GM19438 (cell line): ENCODE measurements around the gene YAP1.

Experiments
- ATAC-seq: cut with Tn5 transposase; IDR thresholded peaks from one replicate; pipeline ENCODE4 v1.9.1; 2021; ENCODE audit warnings: low read depth; ENCODE audit not compliant: unreplicated experiment

Gene YAP1

DNA sequence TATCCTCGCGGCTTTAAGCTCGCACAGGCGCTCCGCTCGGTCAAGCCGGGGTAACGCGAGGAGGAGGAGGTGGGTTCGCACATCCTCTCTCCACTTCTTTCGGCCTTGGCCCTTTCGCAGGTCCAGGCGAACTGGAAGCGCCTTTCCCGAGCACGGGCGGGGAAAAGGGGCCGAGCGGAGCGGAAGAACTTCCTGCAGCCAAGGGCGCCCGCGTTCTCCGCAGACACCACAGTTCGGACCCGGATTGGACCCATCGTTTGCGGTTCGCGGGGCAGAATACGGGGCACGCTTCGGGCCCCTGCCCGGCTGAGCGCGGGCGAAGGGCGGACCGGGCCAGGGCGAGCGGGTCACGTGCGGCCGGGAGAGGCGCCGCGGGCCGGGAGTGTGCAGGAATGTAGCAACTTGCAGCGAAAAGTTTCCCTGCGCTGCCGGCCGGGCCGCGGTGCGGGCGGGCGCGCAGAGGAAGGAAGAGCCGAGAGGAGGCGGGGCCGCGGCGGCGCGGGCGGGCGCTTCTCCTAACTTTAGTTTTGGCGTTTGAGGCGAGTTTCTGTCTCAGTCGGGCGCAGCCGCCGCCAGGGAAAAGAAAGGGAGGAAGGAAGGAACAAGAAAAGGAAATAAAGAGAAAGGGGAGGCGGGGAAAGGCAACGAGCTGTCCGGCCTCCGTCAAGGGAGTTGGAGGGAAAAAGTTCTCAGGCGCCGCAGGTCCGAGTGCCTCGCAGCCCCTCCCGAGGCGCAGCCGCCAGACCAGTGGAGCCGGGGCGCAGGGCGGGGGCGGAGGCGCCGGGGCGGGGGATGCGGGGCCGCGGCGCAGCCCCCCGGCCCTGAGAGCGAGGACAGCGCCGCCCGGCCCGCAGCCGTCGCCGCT is at the start of gene YAP1:
TSS of gene YAP1 (plus strand) at position 552 of the 865 bp plus-strand sequence. CDS start 402 bp downstream, outside the sequence.
- ATAC-seq, result peak; percentile 84

DNA sequence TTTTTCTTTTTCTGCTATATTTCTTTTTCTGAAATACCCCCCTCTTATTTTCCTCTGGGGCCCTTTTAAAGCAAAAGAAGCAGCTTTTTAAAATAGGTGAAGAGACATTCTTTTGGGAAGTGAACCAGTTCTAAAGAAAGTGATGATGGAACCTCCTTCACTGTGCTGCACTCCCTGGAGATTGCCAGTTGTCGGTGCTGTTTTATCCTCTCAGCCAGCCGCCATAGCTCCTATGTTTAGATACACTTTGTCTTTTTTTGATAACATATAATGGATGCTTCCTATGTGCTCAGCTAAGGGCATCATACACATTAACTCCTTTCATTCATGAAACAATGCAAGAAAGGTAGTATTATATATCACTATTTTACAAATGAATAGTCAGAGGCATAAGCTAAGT is 49.0 kb upstream of the YAP1 start:
- ATAC-seq, result no peak

DNA sequence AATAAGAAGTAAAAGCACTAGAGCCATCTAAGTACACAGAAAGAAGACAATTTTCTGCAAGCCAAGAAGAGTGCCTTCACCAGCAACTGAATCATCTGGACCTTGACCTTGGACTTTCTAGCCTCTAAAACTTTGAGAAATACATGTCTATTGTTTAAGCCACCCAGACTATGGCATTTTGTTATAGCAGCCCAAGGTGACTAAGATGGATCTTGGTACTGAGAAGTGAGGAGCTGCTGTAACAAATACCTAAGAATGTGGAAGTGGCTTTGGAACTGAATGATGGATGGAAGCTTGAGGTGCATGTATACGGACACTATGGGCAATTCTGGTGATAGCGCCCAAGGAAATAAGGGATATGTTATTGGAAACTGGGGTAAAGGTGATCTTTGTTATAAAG is 48.1 kb upstream of the YAP1 start:
- ATAC-seq, result no peak

DNA sequence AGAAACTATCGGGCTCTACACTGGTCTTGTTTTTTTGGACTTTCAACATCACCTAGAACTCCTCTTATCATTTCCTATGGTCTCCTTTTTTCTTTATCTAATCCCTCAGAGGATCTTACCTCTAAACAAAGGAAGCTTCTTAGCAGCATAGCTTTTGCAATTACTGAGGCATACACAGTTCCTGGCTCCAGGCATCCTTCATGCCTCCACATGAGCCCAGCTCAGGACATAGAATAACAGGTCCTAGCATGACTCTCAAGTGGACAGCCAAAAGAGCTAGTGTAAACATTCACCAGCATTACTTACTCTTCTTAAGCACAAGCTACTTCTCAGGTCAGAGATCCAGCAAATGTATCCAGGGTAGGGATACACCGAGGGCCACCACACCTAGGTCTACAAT is 45.9 kb upstream of the YAP1 start:
- no peak for ATAC-seq

DNA sequence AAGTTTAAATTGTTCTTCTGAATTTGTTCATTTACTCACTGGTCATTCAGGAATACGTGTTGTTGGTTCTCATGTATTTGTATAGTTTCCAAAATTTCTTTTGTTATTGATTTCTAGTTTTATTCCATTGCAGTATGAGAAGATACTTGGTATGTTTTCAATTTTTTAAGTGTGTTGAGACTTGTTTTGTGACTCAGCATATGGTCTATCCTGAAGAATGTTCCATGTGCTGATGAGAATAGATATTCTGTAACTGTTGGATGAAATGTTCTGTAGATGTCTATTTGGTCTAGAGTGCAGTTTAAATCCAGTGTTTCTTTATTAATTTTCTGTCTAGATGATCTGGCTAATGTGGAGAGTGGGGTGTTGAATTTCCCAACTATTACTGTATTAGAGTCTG is 39.5 kb upstream of the YAP1 start:
- no peak for ATAC-seq

DNA sequence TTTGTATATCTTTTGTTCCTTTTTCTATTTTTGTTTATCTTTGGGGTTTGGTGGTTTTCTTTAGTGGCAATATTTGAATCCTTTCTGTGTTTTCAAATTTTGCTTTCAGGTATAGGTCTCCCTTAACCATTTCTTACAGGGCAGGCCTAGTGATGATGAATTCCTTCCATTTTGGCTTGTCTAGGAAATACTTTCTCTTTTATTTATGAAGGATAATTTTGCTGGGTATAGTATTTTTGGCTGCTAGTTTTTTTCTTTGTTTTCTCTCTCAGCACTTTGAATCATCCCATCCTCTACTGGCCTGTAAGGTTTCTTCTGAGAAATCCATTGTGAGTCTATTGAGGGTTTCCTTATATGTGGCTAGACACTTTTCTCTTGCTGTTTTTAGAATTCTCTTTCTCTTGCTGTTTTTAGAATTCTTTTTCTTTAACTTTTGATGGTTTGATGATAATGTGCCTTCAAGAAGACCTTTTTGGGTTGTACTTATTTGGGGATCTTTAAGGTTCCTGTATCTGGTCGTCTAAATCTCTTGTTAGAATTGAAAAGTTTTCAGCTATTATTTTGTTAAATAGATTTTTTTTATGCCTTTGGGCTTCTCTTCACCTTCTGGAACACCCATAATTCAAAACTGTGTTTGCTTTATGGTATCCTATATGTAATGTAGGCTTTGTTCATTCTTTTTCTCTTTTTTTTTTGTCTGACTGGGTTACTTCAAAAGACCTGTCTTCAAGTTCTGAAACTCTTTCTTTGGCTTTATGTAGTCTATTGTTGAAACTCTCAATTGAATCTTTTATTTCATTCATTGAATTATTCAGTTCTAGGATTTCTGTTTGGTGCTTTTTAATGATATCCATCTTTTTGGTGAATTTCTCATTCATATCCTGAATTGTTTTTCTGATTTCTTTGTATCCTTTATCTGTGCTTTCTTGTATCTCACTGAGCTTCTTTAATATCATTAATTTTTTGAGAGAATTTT is 38.5 kb upstream of the YAP1 start:
- no peak for ATAC-seq

DNA sequence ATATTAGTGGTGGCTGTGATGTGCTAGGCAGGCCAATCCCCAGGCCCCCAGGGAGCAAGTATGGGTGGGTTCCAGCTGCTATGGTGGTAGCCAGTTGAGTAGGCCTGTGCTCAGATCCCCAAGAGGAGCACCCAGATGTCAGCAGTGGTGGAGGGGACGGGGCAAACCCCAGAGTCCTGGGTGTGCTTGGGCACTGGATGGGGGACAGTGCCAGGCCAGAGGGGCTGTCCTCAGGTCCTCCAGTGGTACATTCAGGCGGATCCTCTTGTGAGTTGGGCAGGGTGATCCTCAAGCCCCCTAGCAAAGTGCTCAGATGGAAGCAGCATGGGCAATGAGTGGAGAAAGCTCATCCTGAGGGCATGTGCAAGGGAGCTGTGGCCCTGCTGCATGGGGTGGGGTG is 37.0 kb upstream of the YAP1 start:
- ATAC-seq, result no peak

DNA sequence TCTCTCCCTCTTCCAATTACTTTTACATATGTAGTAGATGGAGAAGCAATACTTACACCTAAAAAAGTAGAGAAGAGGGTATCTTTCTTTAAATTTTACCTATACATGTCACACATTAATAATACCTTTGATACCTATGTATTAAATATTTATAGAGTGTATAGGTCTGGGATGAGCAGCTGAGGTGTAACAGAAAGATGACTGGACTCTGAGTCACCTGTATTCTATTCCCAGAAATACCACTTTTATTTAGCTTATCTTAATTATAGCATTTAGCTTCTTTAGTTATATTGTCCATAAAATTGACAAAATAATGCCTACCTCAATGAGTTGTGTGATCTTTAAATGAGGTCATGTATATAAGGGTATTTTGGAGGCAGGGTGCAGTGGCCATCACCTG is 30.6 kb upstream of the YAP1 start:
- no peak for ATAC-seq

DNA sequence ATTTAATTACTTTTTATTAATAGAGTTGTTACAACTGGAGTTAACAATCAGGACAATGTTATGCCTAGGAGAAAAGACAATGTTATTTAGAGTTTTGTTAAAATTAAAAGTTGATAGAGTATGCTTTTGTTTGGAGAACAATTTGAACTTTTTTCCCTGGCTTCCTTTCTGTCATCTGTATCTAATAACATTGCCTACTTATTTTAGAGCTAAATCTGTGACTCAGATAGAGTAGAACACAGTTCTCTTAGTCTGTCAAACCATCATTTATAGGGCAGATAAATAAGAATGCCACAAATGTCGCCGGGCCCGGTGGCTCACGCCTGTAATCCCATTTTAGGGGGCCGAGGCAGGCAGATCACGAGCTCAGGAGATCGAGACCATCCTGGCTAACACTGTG is 28.9 kb upstream of the YAP1 start:
- no peak for ATAC-seq

DNA sequence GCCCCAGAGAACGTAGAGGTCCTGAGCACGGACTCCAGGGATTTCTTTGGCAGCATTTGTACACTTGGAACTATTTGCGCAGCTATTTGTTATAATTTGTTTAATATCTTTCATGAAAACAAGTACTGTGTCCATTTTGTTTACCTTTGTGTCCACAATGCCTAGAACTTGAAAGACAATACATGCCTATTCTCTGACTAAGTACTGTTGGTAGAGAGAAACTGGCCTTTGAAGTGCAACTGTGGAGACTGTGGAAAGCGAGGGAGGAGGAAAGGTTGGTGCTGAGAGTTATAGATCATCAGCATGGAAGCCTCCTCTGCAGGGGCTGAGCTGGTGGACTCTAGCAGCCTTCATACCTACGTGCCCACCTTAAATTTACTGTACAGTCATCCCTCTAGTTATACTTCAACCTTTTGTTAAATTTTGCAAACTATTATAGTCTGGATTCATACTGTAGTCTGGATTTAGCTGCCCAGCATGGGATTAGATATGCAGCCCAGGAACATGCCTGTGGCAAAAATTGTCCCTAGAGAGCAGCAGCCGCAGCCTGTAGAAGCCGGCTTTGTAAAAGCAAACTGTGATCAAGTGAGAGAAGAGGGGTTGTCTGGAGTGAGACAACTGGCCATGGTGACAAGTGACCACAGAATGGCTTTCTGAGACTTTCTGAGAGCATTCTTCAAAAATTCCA is 24.2 kb upstream of the YAP1 start:
- ATAC-seq, result no peak

DNA sequence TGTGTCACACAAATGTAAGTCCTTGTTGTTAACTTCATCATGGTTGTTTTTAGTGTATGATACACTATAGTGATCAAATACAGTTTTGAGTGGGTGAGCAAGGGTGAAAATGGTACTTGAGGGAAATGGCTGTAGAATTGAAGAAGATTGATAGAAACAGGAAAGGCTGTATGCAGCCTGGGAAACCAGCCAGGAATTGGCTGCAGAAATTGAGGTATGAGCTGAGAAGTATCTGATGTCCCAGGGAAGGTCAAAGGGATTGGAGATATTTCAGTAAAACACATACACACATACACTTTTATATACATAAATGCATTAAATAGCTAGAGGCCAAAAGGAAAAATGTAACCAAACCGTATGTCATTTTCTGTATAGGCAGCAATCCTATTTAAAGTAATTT is 13.1 kb upstream of the YAP1 start:
- ATAC-seq, result no peak

DNA sequence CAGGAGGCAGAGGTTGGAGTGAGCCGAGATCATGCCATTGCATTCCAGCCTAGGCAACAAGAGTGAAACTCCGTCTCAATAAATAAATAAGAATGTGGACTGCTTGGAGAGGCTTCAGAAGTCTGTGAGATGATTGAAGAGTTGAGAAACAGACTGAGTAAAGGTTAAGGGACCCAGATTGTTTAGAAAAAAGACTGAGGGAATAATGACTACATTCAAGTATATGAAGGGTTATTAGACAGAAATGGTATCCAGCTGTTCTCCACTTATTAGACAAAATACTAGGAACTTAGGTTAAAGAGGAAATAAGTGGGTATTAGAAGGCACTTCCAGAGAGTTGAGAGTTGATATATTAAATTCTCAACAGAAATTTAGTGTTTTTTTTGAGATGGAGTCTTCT is 10.5 kb upstream of the YAP1 start:
- no peak for ATAC-seq

DNA sequence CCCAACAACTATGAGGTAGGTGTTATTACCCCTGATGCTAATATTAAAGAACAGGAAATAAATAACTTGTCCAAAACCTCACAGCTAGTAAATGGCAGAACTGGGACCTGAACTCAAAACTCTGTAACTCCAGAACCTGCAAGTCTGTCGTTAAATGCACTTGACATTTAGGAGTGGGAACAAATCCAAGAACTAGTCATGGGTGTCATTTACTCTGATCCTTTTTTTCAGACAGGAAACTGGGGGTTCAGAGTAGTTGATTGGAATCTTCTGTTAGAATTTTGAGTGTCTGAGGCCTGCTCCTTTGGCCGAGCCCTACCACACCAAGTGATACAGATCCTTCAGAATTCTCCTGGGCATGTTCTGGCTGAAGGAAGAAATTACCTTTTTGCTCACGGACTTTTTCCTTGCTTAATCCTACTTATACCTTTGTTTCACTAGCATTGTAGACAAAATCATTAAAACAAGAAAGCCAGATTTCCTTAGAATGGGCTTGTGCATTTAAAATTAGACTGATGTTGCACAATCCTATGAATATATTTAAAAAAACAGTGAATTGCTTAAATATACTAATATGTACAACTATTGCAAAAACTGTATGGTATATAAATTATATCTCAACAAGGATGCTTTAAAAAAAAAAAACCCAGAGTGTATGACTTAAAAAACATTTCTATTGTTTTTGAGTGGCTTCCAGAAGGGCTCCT is 1.4 kb upstream of the YAP1 start:
- ATAC-seq, result no peak

DNA sequence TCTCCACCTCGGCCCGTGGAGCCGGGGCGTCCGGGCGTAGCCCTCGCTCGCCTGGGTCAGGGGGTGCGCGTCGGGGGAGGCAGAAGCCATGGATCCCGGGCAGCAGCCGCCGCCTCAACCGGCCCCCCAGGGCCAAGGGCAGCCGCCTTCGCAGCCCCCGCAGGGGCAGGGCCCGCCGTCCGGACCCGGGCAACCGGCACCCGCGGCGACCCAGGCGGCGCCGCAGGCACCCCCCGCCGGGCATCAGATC is 439 bp downstream of the YAP1 start:
- peak; percentile 20 for ATAC-seq

DNA sequence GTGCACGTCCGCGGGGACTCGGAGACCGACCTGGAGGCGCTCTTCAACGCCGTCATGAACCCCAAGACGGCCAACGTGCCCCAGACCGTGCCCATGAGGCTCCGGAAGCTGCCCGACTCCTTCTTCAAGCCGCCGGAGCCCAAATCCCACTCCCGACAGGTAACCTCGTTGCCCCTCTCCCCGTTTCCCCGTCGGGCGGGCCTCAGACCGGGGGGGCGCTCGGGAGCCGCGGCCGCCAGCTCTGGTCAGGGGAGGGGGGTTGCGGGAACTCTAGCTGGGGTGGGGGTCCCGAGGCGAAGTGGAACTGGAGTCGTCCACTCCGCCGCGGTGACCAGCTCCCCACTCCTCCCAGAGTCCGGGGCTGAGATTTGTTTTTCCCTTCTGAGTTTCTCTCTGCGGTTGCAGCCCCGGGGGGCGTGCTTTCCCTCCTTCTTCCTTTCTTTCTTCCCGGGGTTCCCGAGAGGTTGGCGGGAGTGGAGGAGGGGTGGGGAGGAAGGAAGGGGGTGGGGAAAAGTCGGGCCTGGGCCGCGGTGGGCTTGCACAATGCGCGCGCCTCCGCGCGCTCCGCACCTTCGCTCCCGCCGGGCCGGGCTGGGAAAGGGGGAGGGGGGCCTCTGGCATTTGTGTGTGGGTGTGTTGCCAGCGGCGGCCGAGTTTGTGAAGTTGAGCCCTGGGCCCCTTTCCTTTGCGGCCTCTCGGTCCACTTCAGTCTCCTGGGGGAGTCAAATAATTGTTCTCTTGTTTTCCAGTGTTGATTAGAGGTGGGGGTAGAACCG is 952 bp downstream of the YAP1 start:
- ATAC-seq, result no peak

DNA sequence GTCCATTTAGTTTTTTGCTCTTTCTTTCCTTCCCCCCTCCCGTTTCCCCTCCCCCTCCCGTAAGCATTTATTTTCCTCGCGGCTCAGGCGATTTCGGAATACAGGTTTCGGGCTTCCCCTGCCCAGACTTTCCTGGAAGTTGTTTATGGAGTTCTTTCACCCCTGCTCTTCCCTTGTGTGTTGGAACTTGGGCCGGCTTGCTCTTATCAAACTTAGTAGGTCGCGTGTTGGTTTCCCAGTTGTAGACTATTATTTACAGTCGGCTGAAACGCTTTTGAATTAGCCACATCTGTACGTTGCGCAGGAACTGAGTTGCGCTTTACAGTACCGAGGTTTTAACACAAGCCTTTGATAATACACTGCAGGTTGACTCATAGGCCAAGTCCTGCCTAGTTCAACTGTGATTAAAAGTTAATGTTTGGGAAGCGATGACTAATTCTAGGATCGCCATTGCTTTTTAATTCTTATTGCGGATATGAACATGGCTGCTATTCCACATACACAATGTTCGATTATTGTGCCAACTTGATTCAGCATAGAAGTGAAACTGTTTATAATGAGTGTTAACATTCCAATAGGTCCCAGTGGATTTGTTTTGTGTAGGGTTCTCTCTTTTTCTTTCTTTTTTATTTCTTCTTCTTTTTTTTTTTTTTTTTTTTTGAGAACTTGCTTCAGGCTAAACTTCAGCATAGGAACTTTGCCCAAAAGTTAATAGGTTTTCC is 1.7 kb downstream of the YAP1 start:
- ATAC-seq, result no peak

DNA sequence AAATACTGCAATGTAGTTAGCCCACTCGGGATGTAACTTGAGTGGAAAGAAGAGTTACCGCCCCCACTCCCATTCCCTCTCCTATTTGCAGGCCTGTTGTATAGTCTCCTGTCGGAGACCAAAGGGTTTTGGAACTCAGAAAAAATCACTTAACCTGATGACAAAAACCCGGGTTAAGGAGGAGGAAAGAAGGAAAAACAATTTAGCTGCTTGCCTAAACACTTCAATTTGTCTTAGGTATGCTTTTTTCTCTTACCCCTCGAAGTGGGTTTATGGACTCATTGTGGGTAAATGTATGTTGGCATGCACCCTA is 2.2 kb downstream of the YAP1 start:
- ATAC-seq, result no peak

DNA sequence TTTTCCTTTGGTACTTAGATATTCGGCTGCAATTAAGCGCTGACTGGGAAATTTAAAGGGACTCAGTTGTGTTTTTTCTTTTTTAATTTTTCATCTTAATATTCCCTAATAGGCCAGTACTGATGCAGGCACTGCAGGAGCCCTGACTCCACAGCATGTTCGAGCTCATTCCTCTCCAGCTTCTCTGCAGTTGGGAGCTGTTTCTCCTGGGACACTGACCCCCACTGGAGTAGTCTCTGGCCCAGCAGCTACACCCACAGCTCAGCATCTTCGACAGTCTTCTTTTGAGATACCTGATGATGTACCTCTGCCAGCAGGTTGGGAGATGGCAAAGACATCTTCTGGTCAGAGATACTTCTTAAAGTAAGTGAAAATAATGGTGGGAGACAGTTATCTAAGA is 3.8 kb downstream of the YAP1 start:
- ATAC-seq, result no peak

DNA sequence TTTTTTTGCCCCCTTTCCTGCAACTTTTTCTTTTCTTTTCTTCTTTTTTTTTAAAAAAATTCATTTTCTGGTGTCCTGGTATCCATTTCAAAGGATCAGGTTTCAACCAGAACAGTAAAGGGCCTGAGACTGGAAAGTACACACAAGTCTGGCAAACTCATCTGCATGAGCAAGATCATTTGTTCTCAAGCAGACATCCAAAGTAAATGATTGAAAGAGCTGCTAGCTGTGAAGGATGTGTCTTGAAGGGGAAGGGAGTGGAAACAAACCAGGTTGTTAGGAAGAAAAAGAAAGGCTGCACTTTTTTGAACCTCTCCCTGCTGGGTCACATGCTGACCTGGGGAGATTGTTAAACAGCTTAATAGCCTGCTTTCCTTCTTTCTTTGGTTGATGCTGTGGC is 5.3 kb downstream of the YAP1 start:
- ATAC-seq, result no peak
